Measurements from ENCODE around the gene PROCR.

DNA sequence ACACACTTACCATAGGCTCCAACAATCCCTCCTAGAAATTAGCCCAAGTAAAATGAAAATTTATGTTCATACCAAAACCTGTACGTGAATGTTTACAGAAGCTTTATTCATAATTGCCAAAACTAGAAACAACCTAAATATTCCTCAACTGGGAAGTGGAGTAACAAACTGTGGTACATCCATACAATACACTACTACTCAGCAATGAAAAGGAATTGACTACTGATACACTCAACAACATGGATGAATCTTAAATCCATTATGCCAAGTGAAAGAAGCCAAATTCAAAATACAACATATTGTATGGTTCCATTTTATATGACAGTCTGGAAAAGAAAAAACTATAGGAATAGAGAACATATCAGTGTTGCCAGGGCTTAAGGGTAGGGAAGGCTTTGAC lies 34.9 kb downstream of the PROCR start:
- no peak for TF ChIP-seq EZH2phosphoT487 (IDR thresholded peaks at IDR 0.05; ENCODE audit: low read length)
- TF ChIP-seq, protein P1, sequence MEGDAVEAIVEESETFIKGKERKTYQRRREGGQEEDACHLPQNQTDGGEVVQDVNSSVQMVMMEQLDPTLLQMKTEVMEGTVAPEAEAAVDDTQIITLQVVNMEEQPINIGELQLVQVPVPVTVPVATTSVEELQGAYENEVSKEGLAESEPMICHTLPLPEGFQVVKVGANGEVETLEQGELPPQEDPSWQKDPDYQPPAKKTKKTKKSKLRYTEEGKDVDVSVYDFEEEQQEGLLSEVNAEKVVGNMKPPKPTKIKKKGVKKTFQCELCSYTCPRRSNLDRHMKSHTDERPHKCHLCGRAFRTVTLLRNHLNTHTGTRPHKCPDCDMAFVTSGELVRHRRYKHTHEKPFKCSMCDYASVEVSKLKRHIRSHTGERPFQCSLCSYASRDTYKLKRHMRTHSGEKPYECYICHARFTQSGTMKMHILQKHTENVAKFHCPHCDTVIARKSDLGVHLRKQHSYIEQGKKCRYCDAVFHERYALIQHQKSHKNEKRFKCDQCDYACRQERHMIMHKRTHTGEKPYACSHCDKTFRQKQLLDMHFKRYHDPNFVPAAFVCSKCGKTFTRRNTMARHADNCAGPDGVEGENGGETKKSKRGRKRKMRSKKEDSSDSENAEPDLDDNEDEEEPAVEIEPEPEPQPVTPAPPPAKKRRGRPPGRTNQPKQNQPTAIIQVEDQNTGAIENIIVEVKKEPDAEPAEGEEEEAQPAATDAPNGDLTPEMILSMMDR (IDR thresholded peaks at IDR 0.05; ENCODE audit: low read length): no peak
- TF ChIP-seq EZH2 (optimal IDR thresholded peaks at IDR 0.05; ENCODE audit: low read depth, low read length): no peak

Data from MM.1S (cell line).